Neuronal stem cell (in vitro differentiated cells): ENCODE measurements around the gene ARHGAP26.

Experiments
- DNase-seq: peaks from one replicate; pipeline ENCODE4 v3.0.0-alpha.2; 2013; ENCODE audit warnings: low spot score
- H2AFZ ChIP-seq: one replicate; pipeline ENCODE4 v1.6.1; 2013; ENCODE audit warnings: mild to moderate bottlenecking, low read length, inconsistent platforms
- H2AK5ac ChIP-seq: 2 replicates; pipeline ENCODE4 v1.6.1; 2013; ENCODE audit warnings: low read depth, mild to moderate bottlenecking, inconsistent platforms, low read length, moderate library complexity, mixed read lengths
- H2BK120ac ChIP-seq: 2 replicates; pipeline ENCODE4 v1.6.1; 2013; ENCODE audit warnings: low read depth, mild to moderate bottlenecking, inconsistent platforms, low read length, moderate library complexity, mixed read lengths
- H2BK12ac ChIP-seq: one replicate; pipeline ENCODE4 v1.6.1; 2013; ENCODE audit warnings: low read length, inconsistent platforms
- H2BK15ac ChIP-seq: 2 replicates; pipeline ENCODE4 v1.6.1; 2013; ENCODE audit warnings: mild to moderate bottlenecking, low read length, inconsistent platforms, mixed read lengths
- H2BK5ac ChIP-seq: one replicate; pipeline ENCODE4 v1.6.1; 2013; ENCODE audit warnings: inconsistent platforms, mild to moderate bottlenecking, low read length, moderate library complexity
- H3K14ac ChIP-seq: one replicate; pipeline ENCODE4 v1.6.1; 2013; ENCODE audit warnings: low read length, inconsistent platforms
- H3K18ac ChIP-seq: 2 replicates; pipeline ENCODE4 v1.6.1; 2013; ENCODE audit warnings: low read length, inconsistent platforms
- H3K23ac ChIP-seq: 2 replicates; pipeline ENCODE4 v1.6.1; 2013; ENCODE audit warnings: low read depth, mild to moderate bottlenecking, mixed read lengths, low read length, inconsistent platforms; ENCODE audit not compliant: poor library complexity
- H3K27ac ChIP-seq: replicated peaks from 3 replicates; pipeline ENCODE4 v1.5.1; 2013; ENCODE audit warnings: low read length, inconsistent platforms
- H3K27me3 ChIP-seq, 3 experiments: 2 replicates each; pipeline ENCODE4 v1.6.1; 2013; ENCODE audit warnings: low read length in 3 of 3, mild to moderate bottlenecking in 2 of 3, inconsistent platforms in 1 of 3, low read depth in 1 of 3, mixed read lengths in 1 of 3, moderate library complexity in 1 of 3; ENCODE audit not compliant: control insufficient read depth in 3 of 3, insufficient read depth in 3 of 3
- H3K36me3 ChIP-seq, 2 donors: replicated peaks in 1 of 2; 2 replicates each; pipeline ENCODE4 v1.6.1; 2013; ENCODE audit warnings: low read length in 2 of 2; ENCODE audit not compliant: control insufficient read depth in 2 of 2, insufficient read depth in 2 of 2
- H3K4ac ChIP-seq: 2 replicates; pipeline ENCODE4 v1.6.1; 2013; ENCODE audit warnings: inconsistent platforms, mild to moderate bottlenecking, low read length, moderate library complexity
- H3K4me1 ChIP-seq, 2 donors: 1 replicate in 1 of 2; 2 replicates in 1 of 2; pipeline ENCODE4 v1.6.1; 2013; ENCODE audit warnings: low read length in 2 of 2, low read depth in 1 of 2; ENCODE audit not compliant: control insufficient read depth in 2 of 2, insufficient read depth in 1 of 2
- H3K4me2 ChIP-seq: one replicate; pipeline ENCODE4 v1.6.1; 2013; ENCODE audit warnings: mild to moderate bottlenecking, low read length, inconsistent platforms; ENCODE audit not compliant: insufficient read depth, poor library complexity, severe bottlenecking
- H3K4me3 ChIP-seq, 2 donors: 2 replicates each; pipeline ENCODE4 v1.5.1; 2013; ENCODE audit warnings: low read length in 2 of 2, mild to moderate bottlenecking in 2 of 2, inconsistent platforms in 1 of 2, moderate library complexity in 1 of 2
- H3K79me1 ChIP-seq: one replicate; pipeline ENCODE4 v1.6.1; 2013; ENCODE audit warnings: low read depth, mild to moderate bottlenecking, inconsistent platforms, low read length, moderate library complexity
- H3K9ac ChIP-seq: one replicate; pipeline ENCODE4 v1.6.1; 2013; ENCODE audit warnings: mild to moderate bottlenecking, low read depth, low read length, inconsistent platforms; ENCODE audit not compliant: poor library complexity
- H3K9me3 ChIP-seq, 2 donors: replicated peaks in 1 of 2; 2 replicates each; pipeline versions ENCODE3 to v1.6.1; 2013; ENCODE audit warnings: low read length in 2 of 2, mild to moderate bottlenecking in 2 of 2, inconsistent platforms in 1 of 2, low read depth in 1 of 2, mixed read lengths in 1 of 2, moderate library complexity in 1 of 2; ENCODE audit not compliant: control insufficient read depth in 2 of 2, insufficient read depth in 1 of 2
- H4K8ac ChIP-seq: one replicate; pipeline ENCODE4 v1.6.1; 2013; ENCODE audit warnings: low read depth, mild to moderate bottlenecking, inconsistent platforms, low read length, moderate library complexity
- H4K91ac ChIP-seq: one replicate; pipeline ENCODE4 v1.6.1; 2013; ENCODE audit warnings: low read length, low read depth, mild to moderate bottlenecking, inconsistent platforms; ENCODE audit not compliant: poor library complexity
- WGBS, 2 donors: extraction: QIAGEN DNeasy Blood & Tissue Kit; methylation state at CpG; one replicate each; pipeline ENCODE4 v1.1.7; 2013; ENCODE audit warnings: missing lambda C conversion rate in 2 of 2, mixed read lengths in 1 of 2; ENCODE audit not compliant: insufficient read length in 2 of 2, insufficient replicate concordance in 1 of 2; ENCODE audit errors: extremely low coverage in 2 of 2; 5-methylcytosine and 5-hydroxymethylcytosine counted together

ARHGAP26 gene

DNA sequence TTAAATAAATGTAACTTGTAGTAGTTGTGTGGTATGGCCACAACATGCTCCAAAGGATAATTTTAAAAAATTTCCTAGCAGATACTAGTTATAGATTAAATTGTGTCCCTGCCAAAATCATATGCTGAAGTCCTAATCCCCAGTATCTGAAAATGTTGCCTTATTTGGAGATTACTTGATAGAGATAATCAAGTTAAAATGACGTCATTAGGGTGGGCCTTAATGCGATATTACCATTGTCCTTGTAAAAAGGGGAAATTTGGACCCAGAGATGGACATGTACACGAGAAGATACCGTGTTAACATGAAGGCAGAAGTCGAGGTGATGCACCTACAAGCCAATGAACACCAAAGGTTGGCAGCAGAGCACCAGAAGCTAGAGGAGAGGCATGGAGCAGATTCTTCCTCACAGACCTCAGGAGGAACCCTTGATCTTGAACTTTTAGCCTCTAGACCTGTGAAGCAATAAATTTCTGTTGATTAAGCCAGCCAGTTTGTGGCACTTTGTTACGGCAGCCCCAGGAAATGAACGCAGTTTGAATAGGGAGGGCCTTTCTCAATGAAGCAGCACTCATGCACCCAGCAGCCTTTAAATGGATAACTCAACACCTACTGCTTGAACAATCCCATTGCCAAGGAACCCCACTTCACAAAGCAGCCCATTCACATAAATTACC lies 148.9 kb downstream of the ARHGAP26 start:
- H2BK12ac ChIP-seq = no peak overlapping the region
- H2AFZ ChIP-seq = no peak overlapping the region
- WGBS, 2 donors = no CpG with 5 or more reads among the region's 7 CpGs

GRCh38 chr5:142920849-142921612 lies 150.9 kb downstream of the ARHGAP26 start:
- H4K91ac ChIP-seq = no peak overlapping the region
- H3K4ac ChIP-seq = no peak overlapping the region
- H3K79me1 ChIP-seq = no peaks in the 10 kb centered on the region
- no peak overlapping the region for H2AFZ ChIP-seq
- no peaks in the 10 kb centered on the region for H3K9me3 ChIP-seq
- H2AK5ac ChIP-seq = no peak overlapping the region
- no peak overlapping the region for H4K8ac ChIP-seq
- no peaks in the 10 kb centered on the region for H3K4me1 ChIP-seq
- H3K27me3 ChIP-seq = no peaks in the 10 kb centered on the region
- H3K27ac ChIP-seq = no peak overlapping the region
- no CpG with 5 or more reads among the region's 3 CpGs for WGBS, 2 donors
- no peak overlapping the region for H3K23ac ChIP-seq
- H2BK5ac ChIP-seq = no peak overlapping the region
- DNase-seq = no peak
- no peaks in the 10 kb centered on the region for H3K36me3 ChIP-seq
- H3K4me3 ChIP-seq = no peak overlapping the region
- no peak overlapping the region for H3K9ac ChIP-seq
- no peak overlapping the region for H2BK12ac ChIP-seq
- no peak overlapping the region for H2BK15ac ChIP-seq
- no peak overlapping the region for H2BK120ac ChIP-seq
- H3K4me2 ChIP-seq = no peak overlapping the region
- no peak overlapping the region for H3K18ac ChIP-seq
- no peak overlapping the region for H3K14ac ChIP-seq

More for the DNA sequence above, 148.9 kb downstream of the ARHGAP26 start:
- no peaks in the 10 kb centered on the region for H3K36me3 ChIP-seq
- H3K4me3 ChIP-seq = no peak overlapping the region
- H4K8ac ChIP-seq = no peak overlapping the region
- no peak overlapping the region for H3K9ac ChIP-seq
- no peak overlapping the region for H3K23ac ChIP-seq
- H3K9me3 ChIP-seq = no peaks in the 10 kb centered on the region
- H3K4ac ChIP-seq = no peak overlapping the region
- H3K79me1 ChIP-seq = no peaks in the 10 kb centered on the region
- no peak overlapping the region for H2AK5ac ChIP-seq
- H3K4me2 ChIP-seq = no peak overlapping the region
- no peaks in the 10 kb centered on the region for H3K4me1 ChIP-seq
- DNase-seq = no peak
- H4K91ac ChIP-seq = no peak overlapping the region
- no peak overlapping the region for H2BK120ac ChIP-seq
- H3K27ac ChIP-seq = no peak overlapping the region
- no peak overlapping the region for H2BK15ac ChIP-seq
- H3K18ac ChIP-seq = no peak overlapping the region
- H3K14ac ChIP-seq = no peak overlapping the region
- no peak overlapping the region for H2BK5ac ChIP-seq
- H3K27me3 ChIP-seq = no peaks in the 10 kb centered on the region

DNA sequence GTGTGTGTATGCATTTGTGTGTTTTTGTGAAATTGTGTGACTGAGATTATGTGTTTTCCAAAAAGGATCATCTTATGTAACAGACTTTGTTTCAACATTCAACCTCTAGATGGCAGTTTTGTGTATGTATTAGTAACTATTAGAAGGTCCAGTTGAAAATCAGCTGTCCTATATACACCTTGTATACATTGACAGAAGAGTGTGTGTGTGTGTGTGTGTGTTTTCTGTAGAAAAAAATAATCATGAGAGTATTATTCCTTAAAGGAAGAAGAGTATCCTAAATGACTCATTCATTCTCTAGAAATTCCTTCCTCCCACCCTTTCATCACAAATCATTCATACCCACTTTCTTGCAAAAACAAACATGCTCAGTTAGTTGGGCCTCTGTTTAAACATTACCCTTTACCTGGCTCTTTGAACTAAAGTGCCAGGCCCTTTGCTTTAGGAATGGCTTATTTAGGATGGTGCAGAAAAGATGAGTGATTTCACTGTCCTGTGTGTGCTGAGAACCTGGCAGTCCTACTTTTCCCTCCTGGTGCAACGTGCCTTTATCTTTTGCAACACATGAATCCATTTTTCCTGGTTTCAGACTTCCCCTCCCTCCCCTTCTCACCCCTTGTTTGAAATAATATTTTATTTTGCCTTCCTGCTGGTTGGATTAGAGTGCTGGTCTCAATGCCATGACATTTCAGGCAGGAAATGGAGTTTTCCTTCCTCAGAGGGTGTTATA lies 152.2 kb downstream of the ARHGAP26 start:
- DNase-seq = no peak
- no peak overlapping the region for H4K8ac ChIP-seq
- H3K23ac ChIP-seq = no peak overlapping the region
- H3K4me2 ChIP-seq = no peak overlapping the region
- no peak overlapping the region for H3K4me3 ChIP-seq
- no peak overlapping the region for H3K14ac ChIP-seq
- H3K36me3 ChIP-seq = no peaks in the 10 kb centered on the region
- H3K9ac ChIP-seq = no peak overlapping the region
- H2AK5ac ChIP-seq = no peak overlapping the region
- H2BK120ac ChIP-seq = no peak overlapping the region
- H3K4ac ChIP-seq = no peak overlapping the region
- H2AFZ ChIP-seq = no peak overlapping the region
- H3K27ac ChIP-seq = no peak overlapping the region
- no peak overlapping the region for H3K18ac ChIP-seq
- no peak overlapping the region for H2BK15ac ChIP-seq
- no peaks in the 10 kb centered on the region for H3K27me3 ChIP-seq
- no peaks in the 10 kb centered on the region for H3K9me3 ChIP-seq
- no peak overlapping the region for H2BK12ac ChIP-seq
- H2BK5ac ChIP-seq = no peak overlapping the region
- WGBS, 2 donors = no CpG with 5 or more reads among the region's 1 CpG
- H3K4me1 ChIP-seq = no peaks in the 10 kb centered on the region
- no peaks in the 10 kb centered on the region for H3K79me1 ChIP-seq
- H4K91ac ChIP-seq = no peak overlapping the region
